ENCODE results near the gene ANKRD33B. TPM values are rescaled to one million over a fixed set of nuclear protein-coding genes. Genes with fewer than 3 reads are reported as not detected.

Gene ANKRD33B
- total and polyA plus RNA-seq, 2 donors (not counting 1 experiment from before 2014, with no cell fraction given): 7.7 to 7.8 TPM

DNA sequence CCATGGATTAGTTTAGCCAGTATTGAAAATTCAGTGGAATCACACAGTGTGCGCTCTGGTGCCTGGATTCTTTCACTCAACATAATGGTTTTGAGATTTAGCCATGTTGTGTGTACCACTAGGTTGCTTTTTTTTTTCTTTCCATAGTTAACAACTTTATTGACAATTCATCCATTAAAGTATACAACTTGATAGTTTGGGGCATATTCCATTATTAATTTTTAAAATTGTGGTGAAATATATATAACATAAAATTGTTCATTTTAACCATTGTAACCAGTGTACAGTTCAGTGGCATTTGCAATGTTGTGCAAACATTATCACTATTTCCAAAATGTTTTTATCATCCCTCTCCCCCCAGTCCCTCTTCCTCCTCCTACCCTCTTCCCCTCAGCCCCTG, 35.2 kb downstream of the ANKRD33B start:
- Histone ChIP-seq H3K4me1 (ENCODE audit: control insufficient read depth, extremely low read depth, insufficient read depth, low read length) (peaks cover 22% of the 10 kb centered on the region), H3K9me3 (ENCODE audit: control insufficient read depth, insufficient read depth, low read depth, low read length) (no peaks in the 10 kb centered on the region), H3K27ac (ENCODE audit: insufficient read depth, low read length) (no peak overlapping the region), H3K36me3 (ENCODE audit: control insufficient read depth, insufficient read depth, low read length) (no peaks in the 10 kb centered on the region), H4K20me1 (ENCODE audit: control insufficient read depth, extremely low read depth, insufficient read depth, low read length) (no peaks in the 10 kb centered on the region), H2AFZ (ENCODE audit: low read length) (no peak overlapping the region), H3K4me3 (replicated peaks in 1 of 4; ENCODE audit: control extremely low read depth in 1 of 4, insufficient read depth in 1 of 4, low read depth in 3 of 4, low read length in 4 of 4) (no peak overlapping the region), H3K79me2 (ENCODE audit: control insufficient read depth, insufficient read depth, low read length) (peaks cover 2% of the 10 kb centered on the region), H3K27me3 (ENCODE audit: control insufficient read depth, insufficient read depth, low read length) (no peaks in the 10 kb centered on the region), H3K9ac (ENCODE audit: insufficient read depth, low read length) (no peak overlapping the region), H3K4me2 (ENCODE audit: extremely low read depth, insufficient read depth, low read length) (no peak overlapping the region)
- DNase-seq (ENCODE audit: low read depth in 2 of 2): no peak
- no peak for TF ChIP-seq EZH2 (IDR thresholded peaks at IDR 0.05; ENCODE audit: low read length, missing control alignments)
- TF ChIP-seq, protein P1, sequence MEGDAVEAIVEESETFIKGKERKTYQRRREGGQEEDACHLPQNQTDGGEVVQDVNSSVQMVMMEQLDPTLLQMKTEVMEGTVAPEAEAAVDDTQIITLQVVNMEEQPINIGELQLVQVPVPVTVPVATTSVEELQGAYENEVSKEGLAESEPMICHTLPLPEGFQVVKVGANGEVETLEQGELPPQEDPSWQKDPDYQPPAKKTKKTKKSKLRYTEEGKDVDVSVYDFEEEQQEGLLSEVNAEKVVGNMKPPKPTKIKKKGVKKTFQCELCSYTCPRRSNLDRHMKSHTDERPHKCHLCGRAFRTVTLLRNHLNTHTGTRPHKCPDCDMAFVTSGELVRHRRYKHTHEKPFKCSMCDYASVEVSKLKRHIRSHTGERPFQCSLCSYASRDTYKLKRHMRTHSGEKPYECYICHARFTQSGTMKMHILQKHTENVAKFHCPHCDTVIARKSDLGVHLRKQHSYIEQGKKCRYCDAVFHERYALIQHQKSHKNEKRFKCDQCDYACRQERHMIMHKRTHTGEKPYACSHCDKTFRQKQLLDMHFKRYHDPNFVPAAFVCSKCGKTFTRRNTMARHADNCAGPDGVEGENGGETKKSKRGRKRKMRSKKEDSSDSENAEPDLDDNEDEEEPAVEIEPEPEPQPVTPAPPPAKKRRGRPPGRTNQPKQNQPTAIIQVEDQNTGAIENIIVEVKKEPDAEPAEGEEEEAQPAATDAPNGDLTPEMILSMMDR (conservative IDR thresholded peaks at IDR 0.05 in 1 of 2, IDR thresholded peaks at IDR 0.05 in 1 of 2; ENCODE audit: low read depth in 1 of 2, low read length in 2 of 2): no peak

DNA sequence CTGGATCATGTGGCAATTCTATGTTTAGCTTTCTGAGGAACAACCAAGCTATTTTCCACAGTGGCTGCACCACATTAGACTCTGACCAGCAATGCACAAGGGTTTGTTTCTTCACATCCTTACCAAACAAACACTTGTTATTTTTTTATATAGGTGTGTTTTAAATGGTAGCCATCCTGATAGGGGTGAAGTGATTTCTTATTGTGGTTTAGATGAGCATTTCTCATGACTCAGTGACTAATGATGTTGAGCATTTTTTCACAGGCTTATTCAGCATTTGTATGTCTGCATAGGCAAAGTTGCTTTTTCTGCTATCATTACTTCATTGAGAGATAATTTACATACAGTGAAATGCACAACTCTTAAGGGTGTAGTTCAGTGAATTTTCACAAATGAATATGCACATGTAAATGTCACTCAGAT, 36.0 kb downstream of the ANKRD33B start:
- Histone ChIP-seq H3K9me3 (ENCODE audit: control insufficient read depth, insufficient read depth, low read depth, low read length) (no peaks in the 10 kb centered on the region), H3K27ac (ENCODE audit: insufficient read depth, low read length) (no peak overlapping the region), H3K4me3 (replicated peaks in 1 of 4; ENCODE audit: control extremely low read depth in 1 of 4, insufficient read depth in 1 of 4, low read depth in 3 of 4, low read length in 4 of 4) (no peak overlapping the region), H4K20me1 (ENCODE audit: control insufficient read depth, extremely low read depth, insufficient read depth, low read length) (no peaks in the 10 kb centered on the region), H3K9ac (ENCODE audit: insufficient read depth, low read length) (no peak overlapping the region), H2AFZ (ENCODE audit: low read length) (no peak overlapping the region), H3K79me2 (ENCODE audit: control insufficient read depth, insufficient read depth, low read length) (no peaks in the 10 kb centered on the region), H3K4me1 (ENCODE audit: control insufficient read depth, extremely low read depth, insufficient read depth, low read length) (peaks cover 15% of the 10 kb centered on the region), H3K4me2 (ENCODE audit: extremely low read depth, insufficient read depth, low read length) (no peak overlapping the region), H3K36me3 (ENCODE audit: control insufficient read depth, insufficient read depth, low read length) (no peaks in the 10 kb centered on the region), H3K27me3 (ENCODE audit: control insufficient read depth, insufficient read depth, low read length) (no peaks in the 10 kb centered on the region)
- TF ChIP-seq, protein P1 (conservative IDR thresholded peaks at IDR 0.05 in 1 of 2, IDR thresholded peaks at IDR 0.05 in 1 of 2; ENCODE audit: low read depth in 1 of 2, low read length in 2 of 2): no peak
- TF ChIP-seq EZH2 (IDR thresholded peaks at IDR 0.05; ENCODE audit: low read length, missing control alignments): no peak
- DNase-seq (ENCODE audit: low read depth in 2 of 2): peak; percentile 58 to 85

DNA sequence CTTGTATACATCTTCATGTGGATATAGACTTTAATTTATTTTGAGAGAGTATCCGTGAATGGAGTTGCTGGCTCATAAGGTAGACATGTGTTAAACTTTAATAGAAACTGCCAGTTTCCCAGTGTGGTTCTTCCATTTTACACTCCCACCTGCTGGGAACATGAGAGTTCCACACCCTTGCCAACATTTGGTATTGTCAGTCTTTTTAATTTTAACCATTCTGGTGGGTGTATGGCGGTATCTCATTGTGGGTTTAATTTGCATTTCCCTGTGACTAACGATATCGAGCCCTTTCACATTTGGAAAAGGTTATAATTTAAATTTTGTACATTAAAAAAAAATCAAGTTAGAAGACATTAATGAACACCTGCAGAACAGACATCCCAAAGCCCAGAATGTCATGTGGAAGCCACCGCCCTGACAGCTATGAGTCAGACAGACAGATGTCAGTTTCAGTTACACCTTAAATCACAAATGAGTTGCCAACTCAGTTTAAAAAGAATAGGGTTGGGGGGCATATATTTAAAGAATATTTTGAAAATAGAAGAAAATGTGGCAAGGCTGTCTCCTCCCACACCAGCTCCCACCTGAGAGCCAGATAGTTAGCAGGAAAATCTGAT, 36.9 kb downstream of the ANKRD33B start:
- TF ChIP-seq, protein P1 (conservative IDR thresholded peaks at IDR 0.05 in 1 of 2, IDR thresholded peaks at IDR 0.05 in 1 of 2; ENCODE audit: low read depth in 1 of 2, low read length in 2 of 2): no peak
- TF ChIP-seq EZH2 (IDR thresholded peaks at IDR 0.05; ENCODE audit: low read length, missing control alignments): no peak
- no peaks in the 10 kb centered on the region for H4K20me1 ChIP-seq (ENCODE audit: control insufficient read depth, extremely low read depth, insufficient read depth, low read length)
- peaks cover 7% of the 10 kb centered on the region for H3K4me1 ChIP-seq (ENCODE audit: control insufficient read depth, extremely low read depth, insufficient read depth, low read length)
- H3K27me3 ChIP-seq (ENCODE audit: control insufficient read depth, insufficient read depth, low read length): no peaks in the 10 kb centered on the region
- DNase-seq (ENCODE audit: low read depth in 2 of 2): peak in 1 of 2 donors; percentile 16
- H3K9ac ChIP-seq (ENCODE audit: insufficient read depth, low read length): no peak overlapping the region
- H3K79me2 ChIP-seq (ENCODE audit: control insufficient read depth, insufficient read depth, low read length): no peaks in the 10 kb centered on the region
- H3K36me3 ChIP-seq (ENCODE audit: control insufficient read depth, insufficient read depth, low read length): no peaks in the 10 kb centered on the region
- H3K9me3 ChIP-seq (ENCODE audit: control insufficient read depth, insufficient read depth, low read depth, low read length): no peaks in the 10 kb centered on the region
- no peak overlapping the region for H2AFZ ChIP-seq (ENCODE audit: low read length)
- no peak overlapping the region for H3K4me3 ChIP-seq (replicated peaks in 1 of 4; ENCODE audit: control extremely low read depth in 1 of 4, insufficient read depth in 1 of 4, low read depth in 3 of 4, low read length in 4 of 4)
- no peak overlapping the region for H3K27ac ChIP-seq (ENCODE audit: insufficient read depth, low read length)
- H3K4me2 ChIP-seq (ENCODE audit: extremely low read depth, insufficient read depth, low read length): peak overlapping the region; percentile 48

Measured in fibroblast of lung (primary cell).